22Rv1 (cell line): ENCODE data around the gene KCNG2.

Experiments
- H3K27ac ChIP-seq: fragments of 450-650 bp; 2 replicates; pipeline ENCODE4 v1.5.1; 2017
- ZFX ChIP-seq: fragments of 450-650 bp; IDR thresholded peaks from 2 replicates; pipeline ENCODE4 v1.6.1; 2017; ENCODE audit warnings: antibody characterized with exemption, borderline replicate concordance
- TF ChIP-seq, protein P1 (sequence below): fragments of 450-650 bp; IDR thresholded peaks from 2 replicates; pipeline ENCODE4 v1.5.1; 2017; ENCODE audit warnings: mild to moderate bottlenecking

Gene KCNG2

GRCh38 chr18:79818631-79819030, 20.9 kb downstream of the KCNG2 start:
- no peak for TF ChIP-seq ZFX
- TF ChIP-seq, protein P1, sequence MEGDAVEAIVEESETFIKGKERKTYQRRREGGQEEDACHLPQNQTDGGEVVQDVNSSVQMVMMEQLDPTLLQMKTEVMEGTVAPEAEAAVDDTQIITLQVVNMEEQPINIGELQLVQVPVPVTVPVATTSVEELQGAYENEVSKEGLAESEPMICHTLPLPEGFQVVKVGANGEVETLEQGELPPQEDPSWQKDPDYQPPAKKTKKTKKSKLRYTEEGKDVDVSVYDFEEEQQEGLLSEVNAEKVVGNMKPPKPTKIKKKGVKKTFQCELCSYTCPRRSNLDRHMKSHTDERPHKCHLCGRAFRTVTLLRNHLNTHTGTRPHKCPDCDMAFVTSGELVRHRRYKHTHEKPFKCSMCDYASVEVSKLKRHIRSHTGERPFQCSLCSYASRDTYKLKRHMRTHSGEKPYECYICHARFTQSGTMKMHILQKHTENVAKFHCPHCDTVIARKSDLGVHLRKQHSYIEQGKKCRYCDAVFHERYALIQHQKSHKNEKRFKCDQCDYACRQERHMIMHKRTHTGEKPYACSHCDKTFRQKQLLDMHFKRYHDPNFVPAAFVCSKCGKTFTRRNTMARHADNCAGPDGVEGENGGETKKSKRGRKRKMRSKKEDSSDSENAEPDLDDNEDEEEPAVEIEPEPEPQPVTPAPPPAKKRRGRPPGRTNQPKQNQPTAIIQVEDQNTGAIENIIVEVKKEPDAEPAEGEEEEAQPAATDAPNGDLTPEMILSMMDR: no peak
- no peak overlapping the region for H3K27ac ChIP-seq

DNA sequence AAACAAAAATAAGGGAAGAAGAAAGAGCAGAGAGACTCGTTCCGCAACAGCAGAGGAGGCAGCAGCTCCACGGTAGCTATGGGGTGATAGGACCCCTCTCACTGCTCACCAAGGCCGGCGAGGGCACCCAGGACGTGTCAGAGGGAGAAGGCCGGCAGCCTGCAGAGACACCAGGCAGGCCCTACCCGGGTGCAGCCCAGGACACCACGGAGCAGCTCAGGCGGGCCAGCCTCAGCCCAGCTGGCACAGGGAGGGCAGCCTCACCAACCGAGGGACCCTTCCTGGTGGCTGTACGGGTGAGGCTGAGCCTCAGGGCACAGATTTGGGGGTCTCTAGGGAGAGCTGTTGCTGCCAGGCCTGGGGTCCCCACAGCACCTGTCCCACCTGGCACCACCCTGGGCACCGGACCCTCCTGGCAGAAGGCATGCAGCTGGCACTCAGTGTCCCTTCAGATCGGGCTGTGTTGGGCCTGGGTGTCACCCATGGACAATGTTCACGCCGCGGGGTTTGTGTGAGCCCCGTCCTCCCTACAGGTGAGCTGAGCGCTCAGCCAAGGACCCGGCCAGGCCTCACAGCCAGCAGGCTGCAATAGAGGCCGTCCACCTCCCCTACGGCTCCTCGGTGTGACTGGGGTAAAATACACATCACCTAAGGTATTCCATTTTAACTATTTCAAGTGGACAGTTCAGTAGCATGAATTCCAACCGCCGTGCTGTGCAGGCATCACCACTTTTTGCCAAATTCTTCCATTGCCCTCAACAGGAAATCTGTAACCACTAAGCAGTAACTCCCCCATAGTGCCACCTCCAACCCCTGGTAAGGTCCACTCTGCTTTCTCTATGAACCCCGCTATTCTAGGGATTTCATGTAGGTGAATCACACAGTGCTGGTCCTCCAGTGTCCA, 21.6 kb downstream of the KCNG2 start:
- no peak overlapping the region for H3K27ac ChIP-seq
- TF ChIP-seq, protein P1: no peak
- TF ChIP-seq ZFX: no peak

GRCh38 chr18:79819968-79820351, 22.2 kb downstream of the KCNG2 start:
- no peak overlapping the region for H3K27ac ChIP-seq
- no peak for TF ChIP-seq ZFX
- TF ChIP-seq, protein P1: no peak

- H3K27ac ChIP-seq: no peak overlapping the region
- no peak for TF ChIP-seq ZFX
- TF ChIP-seq, protein P1: no peak
Observed at GRCh38 chr18:79823120-79823519, 25.4 kb downstream of the KCNG2 start.

DNA sequence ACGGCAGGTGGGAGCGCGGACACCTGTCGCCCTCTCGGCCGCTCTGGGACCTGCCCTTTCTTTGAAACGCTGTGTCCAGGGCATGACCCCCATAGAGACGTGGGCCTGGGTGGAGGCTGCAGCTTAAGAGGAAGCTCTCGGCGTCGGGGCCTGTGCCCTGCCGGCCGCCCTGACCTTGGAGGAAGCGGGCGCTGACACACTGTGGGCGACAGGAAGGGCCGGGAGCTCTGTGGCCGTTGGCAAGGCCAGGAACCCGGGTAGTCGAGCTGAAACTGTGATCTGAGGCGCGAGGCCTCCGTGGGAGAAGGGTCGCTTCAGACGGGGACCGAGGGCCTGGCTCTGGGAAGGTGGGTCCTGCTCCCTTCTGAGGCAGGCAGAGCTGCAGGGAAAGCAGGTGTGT, 28.2 kb downstream of the KCNG2 start:
- no peak overlapping the region for H3K27ac ChIP-seq
- TF ChIP-seq, protein P1: no peak
- TF ChIP-seq ZFX: no peak

- TF ChIP-seq, protein P1: no peak
- no peak for TF ChIP-seq ZFX
- H3K27ac ChIP-seq: no peak overlapping the region
Observed at GRCh38 chr18:79826966-79827365, 29.2 kb downstream of the KCNG2 start.

DNA sequence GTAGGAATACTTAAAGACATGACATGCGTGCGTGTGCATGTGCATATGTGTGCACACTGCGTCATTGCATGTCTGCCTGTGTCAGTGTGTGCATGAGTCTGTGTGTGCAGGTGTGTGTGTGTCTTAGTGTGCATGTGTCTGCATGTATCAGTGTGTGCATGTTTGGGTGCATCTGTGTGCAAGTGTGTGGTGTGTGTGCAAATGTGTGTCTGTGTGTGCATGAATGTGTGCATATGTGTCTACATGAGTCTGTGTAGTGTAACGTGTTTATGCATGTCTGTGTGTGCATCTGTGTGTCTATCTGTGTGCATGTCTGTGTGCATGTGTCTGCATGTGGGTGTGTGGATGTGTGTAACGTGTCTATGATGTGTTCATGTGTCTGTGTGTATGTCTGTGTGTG, 30.5 kb downstream of the KCNG2 start:
- no peak for TF ChIP-seq ZFX
- TF ChIP-seq, protein P1: no peak
- H3K27ac ChIP-seq: no peak overlapping the region
